Parathyroid adenoma (tissue), 2 donors: ENCODE data around the gene JHY.

ENCODE experiments used
- H2AFZ ChIP-seq: fragments of 300-600 bp; sonication (generic); one replicate; pipeline ENCODE4 v1.7.0; 2017; ENCODE audit warnings: antibody characterized with exemption, mild to moderate bottlenecking
- H3K27ac ChIP-seq: fragments of 300-600 bp; sonication (generic); one replicate; pipeline ENCODE4 v1.7.0; 2017
- H3K27me3 ChIP-seq: fragments of 300-600 bp; sonication (generic); one replicate; pipeline ENCODE4 v1.7.0; 2017; ENCODE audit warnings: low read length; ENCODE audit not compliant: control insufficient read depth, insufficient read depth
- H3K36me3 ChIP-seq: fragments of 300-600 bp; sonication (generic); one replicate; pipeline ENCODE4 v1.7.0; 2017; ENCODE audit warnings: low read length; ENCODE audit not compliant: control insufficient read depth, insufficient read depth
- H3K4me1 ChIP-seq: fragments of 300-600 bp; sonication (generic); one replicate; pipeline ENCODE4 v1.7.0; 2017; ENCODE audit warnings: control low read depth
- H3K4me2 ChIP-seq: fragments of 300-600 bp; sonication (generic); one replicate; pipeline ENCODE4 v1.7.0; 2017; ENCODE audit warnings: low read length
- H3K4me3 ChIP-seq: fragments of 300-600 bp; sonication (generic); one replicate; pipeline ENCODE4 v1.7.0; 2017; ENCODE audit warnings: low read depth, low read length
- H3K79me2 ChIP-seq: fragments of 300-600 bp; sonication (generic); one replicate; pipeline ENCODE4 v1.7.0; 2017; ENCODE audit warnings: control low read depth
- H3K9ac ChIP-seq: fragments of 300-600 bp; sonication (generic); one replicate; pipeline ENCODE4 v1.7.0; 2017; ENCODE audit warnings: mild to moderate bottlenecking
- H3K9me3 ChIP-seq: fragments of 300-600 bp; sonication (generic); one replicate; pipeline ENCODE4 v1.7.0; 2017; ENCODE audit warnings: low read length; ENCODE audit not compliant: control insufficient read depth
- TF ChIP-seq, protein P1 (sequence below): fragments of 300-600 bp; sonication (generic); IDR thresholded peaks from one replicate; pipeline ENCODE4 v1.7.0; 2017; ENCODE audit warnings: antibody characterized with exemption, mild to moderate bottlenecking
- donor health status: primary hyperparathyroidism.

Gene JHY

DNA sequence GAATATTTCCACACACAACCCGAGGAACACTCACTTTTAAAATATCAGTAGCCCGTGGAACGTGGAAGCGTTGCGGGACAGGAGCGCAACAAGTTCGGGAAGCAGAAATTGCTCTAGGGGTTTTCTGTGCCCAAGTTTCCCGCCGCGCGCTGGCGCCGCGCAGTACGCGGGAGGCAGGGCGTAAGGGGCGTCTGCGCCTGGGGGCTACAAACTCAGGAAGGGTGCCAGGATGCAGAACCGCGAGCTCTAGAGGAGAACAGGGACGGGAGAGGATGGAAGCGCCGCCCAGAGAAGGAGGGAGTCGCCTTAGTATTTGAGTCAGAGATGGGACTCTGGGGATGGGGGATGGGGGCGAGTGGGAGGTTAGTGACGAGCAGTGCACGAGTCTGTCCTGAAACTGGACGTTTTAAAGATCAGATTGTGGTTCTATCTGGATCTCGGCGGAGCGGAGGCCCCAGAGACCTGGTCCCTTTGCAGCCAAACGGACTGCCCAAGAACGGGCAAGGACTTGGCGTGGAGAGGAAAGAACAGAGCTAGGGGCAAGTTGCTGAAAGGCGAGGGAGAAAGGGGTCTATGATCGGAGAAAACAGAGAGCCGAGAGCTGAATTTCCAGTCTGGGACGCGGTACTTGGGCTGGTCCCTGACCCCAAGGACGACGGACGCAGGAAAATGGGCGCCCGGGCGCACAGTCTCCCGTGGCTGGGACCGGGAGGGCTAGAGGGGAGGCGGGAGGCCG is 94.3 kb downstream of the JHY start:
- no peaks in the 10 kb centered on the region for H3K36me3 ChIP-seq
- H3K9me3 ChIP-seq: no peaks in the 10 kb centered on the region
- no peak overlapping the region for H2AFZ ChIP-seq
- no peaks in the 10 kb centered on the region for H3K4me1 ChIP-seq
- TF ChIP-seq, protein P1, sequence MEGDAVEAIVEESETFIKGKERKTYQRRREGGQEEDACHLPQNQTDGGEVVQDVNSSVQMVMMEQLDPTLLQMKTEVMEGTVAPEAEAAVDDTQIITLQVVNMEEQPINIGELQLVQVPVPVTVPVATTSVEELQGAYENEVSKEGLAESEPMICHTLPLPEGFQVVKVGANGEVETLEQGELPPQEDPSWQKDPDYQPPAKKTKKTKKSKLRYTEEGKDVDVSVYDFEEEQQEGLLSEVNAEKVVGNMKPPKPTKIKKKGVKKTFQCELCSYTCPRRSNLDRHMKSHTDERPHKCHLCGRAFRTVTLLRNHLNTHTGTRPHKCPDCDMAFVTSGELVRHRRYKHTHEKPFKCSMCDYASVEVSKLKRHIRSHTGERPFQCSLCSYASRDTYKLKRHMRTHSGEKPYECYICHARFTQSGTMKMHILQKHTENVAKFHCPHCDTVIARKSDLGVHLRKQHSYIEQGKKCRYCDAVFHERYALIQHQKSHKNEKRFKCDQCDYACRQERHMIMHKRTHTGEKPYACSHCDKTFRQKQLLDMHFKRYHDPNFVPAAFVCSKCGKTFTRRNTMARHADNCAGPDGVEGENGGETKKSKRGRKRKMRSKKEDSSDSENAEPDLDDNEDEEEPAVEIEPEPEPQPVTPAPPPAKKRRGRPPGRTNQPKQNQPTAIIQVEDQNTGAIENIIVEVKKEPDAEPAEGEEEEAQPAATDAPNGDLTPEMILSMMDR: no peak
- peaks cover 2% of the 10 kb centered on the region for H3K27me3 ChIP-seq
- H3K79me2 ChIP-seq: no peaks in the 10 kb centered on the region
- no peak overlapping the region for H3K9ac ChIP-seq
- no peak overlapping the region for H3K4me2 ChIP-seq
- no peak overlapping the region for H3K27ac ChIP-seq
- no peak overlapping the region for H3K4me3 ChIP-seq

DNA sequence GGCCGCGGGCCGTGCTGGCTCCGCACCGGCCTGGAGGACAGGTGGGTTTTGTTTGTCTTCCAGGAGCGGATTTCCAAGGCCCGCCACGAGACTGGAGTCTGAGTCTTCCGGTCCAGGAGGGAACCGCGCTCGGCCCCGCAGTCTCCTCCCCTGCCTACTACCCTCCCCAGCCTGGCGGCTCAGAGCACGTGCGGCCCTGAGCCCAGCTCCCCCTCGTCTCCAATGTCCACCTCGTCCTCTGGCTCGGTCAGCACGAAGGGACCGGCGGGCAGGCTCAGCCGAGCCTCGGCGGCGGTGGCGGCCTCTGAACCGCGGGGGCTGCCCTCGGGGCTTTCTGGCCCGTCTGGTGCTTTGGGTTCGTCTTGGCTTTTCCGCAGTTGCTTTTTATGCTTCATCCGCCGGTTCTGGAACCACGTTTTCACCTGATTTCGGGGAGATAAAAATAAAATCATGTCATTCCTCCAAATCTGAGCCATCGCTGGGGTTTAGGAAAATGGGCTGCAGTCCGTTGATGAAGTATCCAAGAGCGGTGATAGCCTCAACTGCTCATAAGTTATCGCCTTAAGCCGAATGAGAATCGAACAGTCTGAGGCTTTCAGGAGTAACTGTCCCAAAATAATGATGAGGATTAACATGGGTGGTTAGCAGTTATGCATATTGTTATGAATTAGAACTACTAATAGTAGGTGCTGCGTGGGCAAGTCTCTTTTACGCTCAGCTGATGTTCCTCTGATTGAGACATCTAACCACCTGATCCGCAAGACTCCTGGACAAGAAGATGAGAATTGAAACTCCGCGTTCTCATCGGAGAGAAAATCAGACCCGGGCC is 95.1 kb downstream of the JHY start:
- no peaks in the 10 kb centered on the region for H3K79me2 ChIP-seq
- H3K4me1 ChIP-seq: no peaks in the 10 kb centered on the region
- H3K4me2 ChIP-seq: no peak overlapping the region
- no peaks in the 10 kb centered on the region for H3K36me3 ChIP-seq
- TF ChIP-seq, protein P1: no peak
- no peak overlapping the region for H2AFZ ChIP-seq
- H3K27ac ChIP-seq: no peak overlapping the region
- no peak overlapping the region for H3K9ac ChIP-seq
- H3K27me3 ChIP-seq: peaks cover 2% of the 10 kb centered on the region
- no peak overlapping the region for H3K4me3 ChIP-seq
- H3K9me3 ChIP-seq: no peaks in the 10 kb centered on the region

DNA sequence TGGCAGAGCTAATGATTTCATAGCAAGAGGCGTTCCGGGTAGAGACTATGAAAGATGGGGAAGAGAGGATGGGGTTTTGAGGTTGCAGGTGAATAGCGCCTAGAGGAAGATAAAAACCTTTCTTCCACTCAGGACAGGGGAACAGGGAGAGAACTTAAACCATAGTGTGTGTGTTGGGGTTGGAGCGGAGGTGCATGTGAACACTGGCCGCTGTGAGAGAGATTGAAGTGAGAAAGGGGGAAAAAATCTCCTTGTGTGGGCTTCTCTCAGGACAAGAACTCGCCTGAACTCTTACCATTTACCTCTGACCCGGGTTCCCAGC is 95.7 kb downstream of the JHY start:
- H2AFZ ChIP-seq: no peak overlapping the region
- H3K36me3 ChIP-seq: no peaks in the 10 kb centered on the region
- H3K27ac ChIP-seq: no peak overlapping the region
- TF ChIP-seq, protein P1: no peak
- no peaks in the 10 kb centered on the region for H3K79me2 ChIP-seq
- H3K9me3 ChIP-seq: no peaks in the 10 kb centered on the region
- no peak overlapping the region for H3K4me2 ChIP-seq
- H3K9ac ChIP-seq: no peak overlapping the region
- no peak overlapping the region for H3K4me3 ChIP-seq
- H3K27me3 ChIP-seq: peaks cover 2% of the 10 kb centered on the region
- H3K4me1 ChIP-seq: no peaks in the 10 kb centered on the region

DNA sequence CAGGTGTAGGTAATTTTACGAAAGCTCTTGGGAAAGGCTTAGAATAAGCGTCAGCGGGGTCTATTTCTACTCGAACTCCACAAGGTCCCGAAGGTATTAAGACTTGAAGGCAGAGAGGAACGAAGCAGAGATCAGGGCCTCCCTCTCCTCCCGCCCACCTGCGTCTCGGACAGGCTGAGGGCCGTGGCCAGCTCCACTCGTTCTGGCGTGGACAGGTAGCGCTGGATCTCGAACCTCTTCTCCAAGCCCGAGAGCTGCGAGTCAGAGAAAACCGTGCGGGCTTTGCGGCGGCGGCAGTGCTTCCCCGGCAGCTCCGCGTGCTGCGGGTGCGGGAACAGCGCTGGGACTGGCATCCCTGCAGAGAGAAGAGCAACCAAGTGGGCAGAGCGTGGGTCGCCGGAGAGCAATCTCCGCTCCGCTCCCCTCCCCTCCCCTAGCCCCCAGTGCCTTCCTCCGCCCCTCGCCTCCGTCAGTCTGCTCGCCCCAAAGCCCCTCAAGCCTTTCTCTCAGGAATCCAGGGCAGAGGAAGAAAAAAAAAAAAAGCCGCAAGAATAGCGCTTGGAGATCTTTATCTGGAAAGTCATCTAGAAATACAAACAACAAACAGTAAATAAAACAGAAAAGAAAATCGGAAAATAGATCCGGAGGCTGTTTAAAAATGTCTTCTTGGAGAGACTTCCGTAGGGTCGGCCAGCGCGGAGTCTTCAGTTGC is 96.7 kb downstream of the JHY start:
- Histone ChIP-seq H3K27ac (no peak overlapping the region), H3K4me1 (no peaks in the 10 kb centered on the region), H3K36me3 (no peaks in the 10 kb centered on the region), H3K9me3 (no peaks in the 10 kb centered on the region), H3K4me2 (no peak overlapping the region), H2AFZ (no peak overlapping the region), H3K79me2 (no peaks in the 10 kb centered on the region), H3K9ac (no peak overlapping the region), H3K4me3 (no peak overlapping the region), H3K27me3 (peaks cover 2% of the 10 kb centered on the region)
- TF ChIP-seq, protein P1: no peak
